HG02938 (cell line): ENCODE results near the gene MICAL1.
A peak's percentile ranks its signal among the peaks of the same experiment; 100 is the strongest.

Experiments used
- ATAC-seq: cut with Tn5 transposase; IDR thresholded peaks from one replicate; pipeline ENCODE4 v1.9.1; 2021; ENCODE audit warnings: mild to moderate bottlenecking, moderate library complexity; ENCODE audit not compliant: unreplicated experiment

The MICAL1 gene

DNA sequence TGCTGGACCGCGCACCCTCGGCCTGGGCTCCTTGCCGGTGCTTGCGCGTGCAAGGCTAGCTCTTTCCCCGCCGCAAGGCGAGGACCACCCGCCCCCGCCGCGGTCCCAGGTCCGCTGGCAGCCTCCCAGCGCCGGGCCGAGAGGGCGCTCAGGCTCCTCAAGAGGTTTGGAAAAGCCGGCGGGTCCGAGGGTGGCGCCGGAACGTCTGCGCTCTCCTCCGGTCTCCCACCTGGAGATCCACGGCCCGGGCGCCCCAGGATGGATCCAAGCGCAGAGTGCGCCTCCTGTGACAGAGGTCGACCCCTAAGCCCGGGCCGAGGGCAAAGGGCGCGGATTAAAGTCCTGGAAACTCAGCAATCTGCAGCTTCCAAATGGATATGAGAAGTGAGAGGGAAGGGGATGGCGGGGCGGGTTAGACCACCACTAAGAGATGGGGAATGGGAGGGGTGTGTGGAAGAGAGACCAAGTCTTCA is 575 bp upstream of the MICAL1 start:
- ATAC-seq, result no peak

- peak; percentile 25 for ATAC-seq
Measured at GRCh38 chr6:109454496-109455436, 806 bp downstream of the MICAL1 start.

- no peak for ATAC-seq
Measured at GRCh38 chr6:109453594-109454495, 1.7 kb downstream of the MICAL1 start.

DNA sequence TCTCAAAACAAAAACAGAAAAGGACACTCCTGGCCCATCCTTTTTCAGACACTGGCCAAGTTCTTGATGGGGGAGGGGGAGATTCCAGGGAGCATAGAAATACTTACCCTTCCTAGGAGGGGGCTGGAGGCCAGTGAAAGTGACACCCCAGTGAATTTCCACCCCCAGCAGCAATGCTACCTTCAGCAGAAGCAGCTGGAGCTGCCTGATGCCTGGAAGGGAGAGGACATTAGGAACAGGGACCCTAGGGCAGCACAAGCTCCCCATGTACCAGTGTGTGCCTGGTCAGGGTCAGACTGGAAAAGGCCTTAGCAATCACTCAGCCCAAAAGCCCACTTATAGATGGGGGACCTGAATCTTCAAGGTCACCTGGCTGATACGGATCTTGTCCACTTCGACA is 2.4 kb downstream of the MICAL1 start:
- ATAC-seq, result no peak

GRCh38 chr6:109452181-109452580 is 3.4 kb downstream of the MICAL1 start:
- no peak for ATAC-seq

GRCh38 chr6:109451376-109451775 is 4.2 kb downstream of the MICAL1 start:
- no peak for ATAC-seq

- ATAC-seq, result no peak
Measured at GRCh38 chr6:109450801-109451200, 4.8 kb downstream of the MICAL1 start.

DNA sequence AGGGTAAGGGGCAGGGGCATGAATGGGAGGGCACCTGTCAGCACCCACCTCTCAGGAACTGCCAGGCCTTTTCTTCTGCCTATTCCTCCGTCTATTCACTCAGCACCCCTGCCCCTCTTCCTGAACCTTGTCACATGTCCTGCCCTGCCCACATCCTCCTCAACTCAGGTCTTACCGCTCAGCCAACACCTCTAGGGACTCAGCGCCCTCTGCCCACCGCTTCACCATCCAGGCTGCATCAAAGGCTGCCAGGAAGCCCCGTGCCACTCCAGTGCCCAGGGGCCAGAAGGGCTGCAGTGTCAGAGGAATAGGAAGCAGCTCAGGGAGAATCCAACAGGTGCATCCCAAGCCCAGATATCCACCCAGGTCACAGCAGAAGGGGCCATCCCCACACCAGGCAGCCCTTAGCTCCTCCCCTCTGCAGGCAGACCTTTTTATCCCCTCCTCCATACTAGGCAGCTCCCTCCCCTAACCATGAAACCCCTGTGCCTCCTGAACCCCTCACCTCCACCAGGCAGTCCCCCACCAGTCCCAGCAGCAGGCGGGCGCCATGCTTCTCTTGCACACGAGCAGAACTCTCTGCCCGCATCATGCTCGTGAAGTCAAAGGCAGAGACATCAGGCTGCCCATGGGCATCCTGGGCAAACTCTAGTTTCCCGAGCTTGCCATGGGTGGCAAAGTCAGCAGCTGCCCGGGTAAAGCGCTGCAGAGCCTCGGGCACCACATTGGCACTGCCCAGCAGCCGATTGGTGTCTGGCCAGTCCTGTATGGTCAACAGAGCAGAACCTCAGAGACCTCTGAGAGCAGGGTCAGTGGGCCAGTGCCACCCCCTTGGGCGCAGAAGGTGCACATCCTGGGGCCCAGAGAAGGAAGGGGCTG is 5.5 kb downstream of the MICAL1 start:
- ATAC-seq, result no peak

DNA sequence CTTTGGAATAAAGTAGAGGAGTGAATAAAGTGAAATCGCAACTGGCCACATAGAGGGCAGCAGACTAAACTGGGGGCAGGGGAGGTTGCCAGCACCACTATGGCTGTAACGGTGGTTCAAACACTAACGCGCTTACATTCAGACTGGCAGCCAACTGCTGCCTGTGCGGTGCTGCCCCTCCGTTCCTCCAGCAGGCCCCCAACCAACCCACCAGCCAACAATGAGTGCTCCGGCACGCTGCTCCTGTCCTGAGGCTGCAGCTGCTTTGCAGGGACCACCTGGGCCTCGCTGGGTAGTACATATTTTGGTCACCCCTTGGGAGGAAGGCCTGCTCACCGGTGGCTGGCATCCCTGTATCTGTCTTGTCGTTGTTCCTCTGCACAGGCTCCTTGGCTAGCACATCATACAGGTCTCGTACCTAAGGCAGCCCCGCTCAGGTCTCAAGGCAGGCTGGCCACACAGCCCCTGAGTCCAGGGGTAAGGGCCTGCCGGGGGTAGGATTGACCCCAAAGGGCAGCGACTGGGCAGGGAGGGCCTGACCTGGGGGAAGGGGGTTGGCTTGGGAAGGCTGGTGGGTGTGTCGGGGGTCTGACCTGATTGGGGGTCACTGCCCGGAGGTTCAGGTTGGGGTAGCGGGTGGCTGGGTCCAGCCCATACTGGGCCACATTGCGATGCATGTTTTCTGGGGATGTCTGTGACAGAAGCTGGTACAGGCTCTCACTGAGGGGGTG is 6.3 kb downstream of the MICAL1 start:
- ATAC-seq, result no peak

DNA sequence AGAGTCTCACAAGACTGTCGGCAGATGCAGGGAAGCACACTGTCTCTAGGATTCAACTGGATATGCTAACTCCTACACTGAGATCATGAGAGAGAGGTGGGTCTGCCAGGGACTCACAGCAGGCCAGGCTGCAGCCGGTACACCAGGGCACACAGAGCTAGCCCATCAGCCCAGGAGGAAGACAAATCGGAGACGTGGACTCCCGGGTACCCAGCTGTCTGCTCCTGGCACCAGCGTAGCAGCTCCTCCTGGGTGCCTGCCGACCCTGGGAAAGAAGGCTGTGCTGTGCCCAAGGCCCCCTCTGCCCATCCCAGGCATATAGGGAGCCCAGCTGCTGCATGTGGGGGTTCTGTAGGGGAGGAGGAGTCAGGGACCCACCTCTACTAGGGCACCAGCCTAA is 7.0 kb downstream of the MICAL1 start:
- ATAC-seq, result no peak

- ATAC-seq, result no peak
Measured at GRCh38 chr6:109447878-109448555, 7.6 kb downstream of the MICAL1 start.

- no peak for ATAC-seq
Measured at GRCh38 chr6:109447087-109447486, 8.5 kb downstream of the MICAL1 start.

DNA sequence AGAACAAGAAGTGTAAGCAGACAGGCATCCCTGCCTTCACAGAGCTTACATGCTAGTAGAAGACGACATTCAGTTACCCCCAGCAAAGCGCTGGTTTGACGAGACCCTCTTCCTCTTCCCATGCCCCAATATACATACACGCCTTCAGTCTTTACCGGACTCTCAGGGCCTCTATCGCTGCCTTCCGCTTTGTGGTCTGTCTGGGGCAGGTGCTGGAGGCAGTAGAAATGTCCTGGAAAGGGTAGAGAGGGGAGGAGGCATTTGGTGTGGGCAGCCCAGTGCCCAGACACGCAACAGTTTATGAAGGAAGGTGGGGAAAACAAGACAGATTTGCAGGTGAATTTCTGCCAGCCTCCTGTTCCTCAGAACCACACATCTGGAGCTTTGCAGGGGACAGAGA is 9.0 kb downstream of the MICAL1 start:
- ATAC-seq, result no peak

- ATAC-seq, result no peak
Measured at GRCh38 chr6:109446072-109446471, 9.5 kb downstream of the MICAL1 start.

GRCh38 chr6:109445382-109445781 is 10.2 kb downstream of the MICAL1 start:
- no peak for ATAC-seq

- no peak for ATAC-seq
Measured at GRCh38 chr6:109443425-109443950, 12.1 kb downstream of the MICAL1 start.

GRCh38 chr6:109442393-109442924 is 13.1 kb downstream of the MICAL1 start:
- no peak for ATAC-seq

GRCh38 chr6:109441069-109441816 is 14.3 kb downstream of the MICAL1 start:
- peak; percentile 8 for ATAC-seq
